B cell (primary cell): ENCODE results near the gene LMO3. TPM values are rescaled to one million over a fixed set of nuclear protein-coding genes. Genes with fewer than 3 reads are reported as not detected.

Experiments used
- ATAC-seq: fragments of 200-7000 bp; cut with Tn5 transposase; one replicate; pipeline ENCODE4 v1.10.0; 2021; ENCODE audit warnings: low read depth, mild to moderate bottlenecking, moderate number of reproducible peaks, moderate library complexity
- CTCF ChIA-PET: fragments of 350-600 bp; sonication (Branson Sonifier 250); formaldehyde crosslinking; loops from one replicate; lab custom pipeline; 2021; ENCODE audit warnings: antibody characterized with exemption, inconsistent platforms; lab: Charles Lee
- POLR2A ChIA-PET: fragments of 350-600 bp; sonication (Branson Sonifier 250); formaldehyde crosslinking; loops from one replicate; lab custom pipeline; 2021; ENCODE audit warnings: antibody characterized with exemption; lab: Charles Lee
- DNase-seq: peaks from one replicate; pipeline ENCODE4 v3.0.0; 2013
- H2AFZ ChIP-seq: 2 replicates; pipeline ENCODE4 v1.6.1; 2012; ENCODE audit warnings: mild to moderate bottlenecking, low read depth, low read length; ENCODE audit not compliant: insufficient read depth, poor library complexity, severe bottlenecking
- H3K27ac ChIP-seq, 2 donors: 1 replicate in 1 of 2; 2 replicates in 1 of 2; pipeline ENCODE4 v1.5.1; 2012 to 2013; ENCODE audit warnings: low read length in 2 of 2, mild to moderate bottlenecking in 2 of 2, moderate library complexity in 1 of 2
- H3K27me3 ChIP-seq, 4 experiments: fragments of 200-600 bp in 1 of 4; sonication (generic) in 1 of 4; replicated peaks in 1 of 4; 1 replicate in 2 of 4; 2 replicates in 2 of 4; pipeline versions ENCODE4 v1.6.1 to v1.7.0; 2013 to 2016; ENCODE audit warnings: low read length in 3 of 4, mild to moderate bottlenecking in 2 of 4, mixed read lengths in 1 of 4, moderate library complexity in 1 of 4; ENCODE audit not compliant: insufficient read depth in 4 of 4, control insufficient read depth in 3 of 4; ENCODE audit errors: control extremely low read depth in 1 of 4
- H3K36me3 ChIP-seq, 2 experiments: replicated peaks in 1 of 2; 1 replicate in 1 of 2; 2 replicates in 1 of 2; pipeline versions ENCODE4 v1.6.1 to v1.7.1; 2013; ENCODE audit warnings: low read length in 1 of 2; ENCODE audit not compliant: insufficient read depth in 2 of 2, control insufficient read depth in 1 of 2; ENCODE audit errors: control extremely low read depth in 1 of 2, extremely low read depth in 1 of 2
- H3K4me1 ChIP-seq, 2 donors: fragments of 200-600 bp in 1 of 2; sonication (generic) in 1 of 2; 1 replicate in 1 of 2; 2 replicates in 1 of 2; pipeline versions ENCODE4 v1.5.1 to v1.6.1; 2013 to 2017; ENCODE audit warnings: low read length in 2 of 2; ENCODE audit not compliant: control insufficient read depth in 2 of 2, insufficient read depth in 2 of 2
- H3K4me2 ChIP-seq: replicated peaks from 2 replicates; pipeline ENCODE3; 2012; ENCODE audit warnings: mild to moderate bottlenecking, low read depth, low read length; ENCODE audit not compliant: poor library complexity, severe bottlenecking
- H3K4me3 ChIP-seq, 5 experiments: fragments of 200-600 bp in 1 of 5; sonication (generic) in 1 of 5; 1 replicate in 3 of 5; 2 replicates in 2 of 5; pipeline versions ENCODE4 v1.5.1 to v1.7.0; 2011 to 2016; ENCODE audit warnings: low read length in 4 of 5, mild to moderate bottlenecking in 4 of 5, low read depth in 2 of 5, control low read depth in 1 of 5, moderate library complexity in 1 of 5; ENCODE audit not compliant: insufficient read depth in 1 of 5; ENCODE audit errors: control extremely low read depth in 1 of 5, extremely low read depth in 1 of 5
- H3K79me2 ChIP-seq: fragments of 200-600 bp; sonication (generic); one replicate; pipeline ENCODE4 v1.6.0; 2016; ENCODE audit warnings: low read length; ENCODE audit not compliant: control insufficient read depth, insufficient read depth
- H3K9ac ChIP-seq: fragments of 200-600 bp; sonication (generic); 2 replicates; pipeline ENCODE4 v1.6.1; 2017; ENCODE audit warnings: mild to moderate bottlenecking, low read length, moderate library complexity
- H3K9me3 ChIP-seq, 3 donors: one replicate each; pipeline versions ENCODE4 v1.6.1 to v1.7.1; 2013; ENCODE audit warnings: low read length in 2 of 3; ENCODE audit not compliant: control insufficient read depth in 2 of 3, insufficient read depth in 1 of 3; ENCODE audit errors: control extremely low read depth in 1 of 3
- H4K20me1 ChIP-seq: 2 replicates; pipeline ENCODE4 v1.6.0; 2012; ENCODE audit warnings: mild to moderate bottlenecking, low read length; ENCODE audit not compliant: insufficient read depth, control insufficient read depth, poor library complexity, severe bottlenecking
- H3K27ac Mint-ChIP-seq: one replicate; pipeline ENCODE4 v1.8.0; 2021; ENCODE audit warnings: mixed read lengths
- H3K27me3 Mint-ChIP-seq: one replicate; pipeline ENCODE4 v1.8.0; 2021; ENCODE audit warnings: mixed read lengths
- H3K4me1 Mint-ChIP-seq: one replicate; pipeline ENCODE4 v1.8.0; 2021; ENCODE audit warnings: mixed read lengths
- H3K4me3 Mint-ChIP-seq: one replicate; pipeline ENCODE4 v1.8.0; 2021; ENCODE audit warnings: mixed read lengths
- H3K9me3 Mint-ChIP-seq: one replicate; pipeline ENCODE4 v1.8.0; 2022; ENCODE audit warnings: mixed read lengths; ENCODE audit not compliant: insufficient read depth
- EZH2 ChIP-seq: IDR thresholded peaks from 2 replicates; pipeline ENCODE4 v1.6.1; 2012; ENCODE audit warnings: borderline replicate concordance, low read depth, mild to moderate bottlenecking, moderate library complexity, low read length; ENCODE audit not compliant: insufficient read depth, poor library complexity, severe bottlenecking
- whole genome bisulfite sequencing: methylation state at CpG from one replicate; pipeline ENCODE4 v1.1.5; 2013; ENCODE audit warnings: missing lambda C conversion rate; ENCODE audit not compliant: insufficient coverage; 5-methylcytosine and 5-hydroxymethylcytosine counted together
- intact Hi-C: fragments of 100-400 bp; cut with micrococcal nuclease; formaldehyde crosslinking; loops from one replicate; pipeline ENCODE4 v1.10.0; 2022
- polyA plus RNA-seq: library from polyadenylated mRNA; depleted of rRNA; stranded (reverse); fragments of >200 nt; gene quantifications from 2 replicates; pipeline ENCODE4 v1.2.3, GENCODE V29; 2012
- total RNA-seq, 2 donors: library from RNA; stranded (reverse); fragments of 120-200 nt in 1 of 2; gene quantifications; 1 replicate in 1 of 2; 2 replicates in 1 of 2; pipeline versions ENCODE4 v1.2.3 to v1.2.4, GENCODE V29; 2013 to 2022
- TF ChIP-seq, protein P1 (sequence below): fragments of 200-600 bp; IDR thresholded peaks from one replicate; pipeline ENCODE4 v1.8.0; 2022; ENCODE audit warnings: antibody characterized with exemption, mild to moderate bottlenecking

The LMO3 gene
- total and polyA plus RNA-seq, 2 donors (not counting 1 experiment from before 2014, with no cell fraction given), result not detected

DNA sequence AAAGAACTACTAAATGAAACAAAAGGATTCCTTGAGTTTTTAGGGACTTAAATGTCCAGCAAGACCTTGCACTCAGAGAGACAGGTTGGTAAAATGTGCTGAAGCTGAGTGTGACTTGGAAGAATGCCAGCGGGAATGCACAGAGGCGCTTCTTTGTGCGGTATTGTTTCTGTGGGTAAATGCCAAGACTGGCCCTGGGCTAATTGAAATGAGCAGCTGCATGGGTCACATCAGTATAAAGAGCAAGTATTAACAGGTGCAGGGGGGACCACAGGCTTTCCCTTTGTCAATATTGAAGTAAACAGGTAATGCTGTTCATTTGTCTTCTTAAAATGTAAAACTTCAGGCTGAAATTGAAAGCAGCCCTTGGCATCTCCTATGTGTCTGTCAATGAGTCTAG lies 74.3 kb downstream of the LMO3 start:
- Histone ChIP-seq H3K9ac (no peak overlapping the region), H2AFZ (no peak overlapping the region), H3K4me3 (no peak overlapping the region), H4K20me1 (no peaks in the 10 kb centered on the region), H3K4me2 (no peak overlapping the region), H3K36me3 (no peaks in the 10 kb centered on the region), H3K79me2 (no peaks in the 10 kb centered on the region), H3K4me1 (no peaks in the 10 kb centered on the region), H3K27me3 (no peaks in the 10 kb centered on the region), H3K9me3 (no peaks in the 10 kb centered on the region), H3K27ac (no peak overlapping the region)
- no peaks in the 10 kb centered on the region for H3K9me3 Mint-ChIP-seq
- intact Hi-C loops, result no loop called here
- ChIA-PET POLR2A (no interaction called here), CTCF (no interaction called here)
- no peak for TF ChIP-seq EZH2
- TF ChIP-seq, protein P1, sequence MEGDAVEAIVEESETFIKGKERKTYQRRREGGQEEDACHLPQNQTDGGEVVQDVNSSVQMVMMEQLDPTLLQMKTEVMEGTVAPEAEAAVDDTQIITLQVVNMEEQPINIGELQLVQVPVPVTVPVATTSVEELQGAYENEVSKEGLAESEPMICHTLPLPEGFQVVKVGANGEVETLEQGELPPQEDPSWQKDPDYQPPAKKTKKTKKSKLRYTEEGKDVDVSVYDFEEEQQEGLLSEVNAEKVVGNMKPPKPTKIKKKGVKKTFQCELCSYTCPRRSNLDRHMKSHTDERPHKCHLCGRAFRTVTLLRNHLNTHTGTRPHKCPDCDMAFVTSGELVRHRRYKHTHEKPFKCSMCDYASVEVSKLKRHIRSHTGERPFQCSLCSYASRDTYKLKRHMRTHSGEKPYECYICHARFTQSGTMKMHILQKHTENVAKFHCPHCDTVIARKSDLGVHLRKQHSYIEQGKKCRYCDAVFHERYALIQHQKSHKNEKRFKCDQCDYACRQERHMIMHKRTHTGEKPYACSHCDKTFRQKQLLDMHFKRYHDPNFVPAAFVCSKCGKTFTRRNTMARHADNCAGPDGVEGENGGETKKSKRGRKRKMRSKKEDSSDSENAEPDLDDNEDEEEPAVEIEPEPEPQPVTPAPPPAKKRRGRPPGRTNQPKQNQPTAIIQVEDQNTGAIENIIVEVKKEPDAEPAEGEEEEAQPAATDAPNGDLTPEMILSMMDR, result no peak
- no peak overlapping the region for H3K27ac Mint-ChIP-seq
- DNase-seq, result no peak
- H3K4me3 Mint-ChIP-seq, result no peak overlapping the region
- no peaks in the 10 kb centered on the region for H3K27me3 Mint-ChIP-seq
- H3K4me1 Mint-ChIP-seq, result no peaks in the 10 kb centered on the region
- ATAC-seq, result no peak
- 94% methylated on average over 3 of the region's 3 CpGs for WGBS

DNA sequence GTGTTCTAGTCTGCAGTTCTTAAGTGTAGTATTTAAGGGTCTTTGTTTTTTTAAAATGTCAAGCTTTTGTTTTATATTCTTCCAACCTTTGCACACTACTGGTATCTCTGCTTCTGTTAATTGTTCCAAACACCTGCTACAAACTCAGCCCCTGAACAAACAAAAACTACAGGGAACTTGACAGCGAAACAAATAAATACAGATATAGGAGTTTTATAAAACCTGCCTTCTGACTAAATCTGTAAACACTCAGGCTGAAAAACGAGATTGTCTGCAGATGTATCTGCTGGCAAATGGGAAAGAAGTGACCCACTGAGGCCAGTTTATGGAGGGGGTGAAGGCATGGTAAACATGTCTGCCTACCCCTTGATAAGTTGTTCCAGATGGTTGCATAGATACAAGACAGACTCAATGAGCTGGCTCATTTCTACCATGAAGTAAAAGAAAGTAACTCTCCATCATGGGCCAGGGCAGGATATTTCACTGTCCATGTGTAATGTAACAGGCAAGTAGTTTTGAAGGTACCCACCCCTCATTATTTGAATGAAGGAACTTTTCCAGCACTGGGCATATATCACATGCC lies 75.6 kb downstream of the LMO3 start:
- Histone ChIP-seq H4K20me1 (no peaks in the 10 kb centered on the region), H3K27ac (no peak overlapping the region), H3K79me2 (no peaks in the 10 kb centered on the region), H3K36me3 (no peaks in the 10 kb centered on the region), H3K9me3 (no peaks in the 10 kb centered on the region), H3K27me3 (no peaks in the 10 kb centered on the region), H3K4me2 (no peak overlapping the region), H3K4me3 (no peak overlapping the region), H3K9ac (no peak overlapping the region), H3K4me1 (no peaks in the 10 kb centered on the region), H2AFZ (no peak overlapping the region)
- no peaks in the 10 kb centered on the region for H3K9me3 Mint-ChIP-seq
- ChIA-PET CTCF (no interaction called here), POLR2A (no interaction called here)
- H3K27ac Mint-ChIP-seq, result no peak overlapping the region
- DNase-seq (no peak), ATAC-seq (no peak)
- H3K27me3 Mint-ChIP-seq, result no peaks in the 10 kb centered on the region
- TF ChIP-seq, protein P1, result no peak
- TF ChIP-seq EZH2, result no peak
- H3K4me1 Mint-ChIP-seq, result no peaks in the 10 kb centered on the region
- H3K4me3 Mint-ChIP-seq, result no peak overlapping the region
- WGBS, result no CpG with 5 or more reads among the region's 2 CpGs
- intact Hi-C loops, result no loop called here
